ENCODE data around the gene ARID1B.
A peak's percentile ranks its signal among the peaks of the same experiment; 100 is the strongest.

ARID1B gene

DNA sequence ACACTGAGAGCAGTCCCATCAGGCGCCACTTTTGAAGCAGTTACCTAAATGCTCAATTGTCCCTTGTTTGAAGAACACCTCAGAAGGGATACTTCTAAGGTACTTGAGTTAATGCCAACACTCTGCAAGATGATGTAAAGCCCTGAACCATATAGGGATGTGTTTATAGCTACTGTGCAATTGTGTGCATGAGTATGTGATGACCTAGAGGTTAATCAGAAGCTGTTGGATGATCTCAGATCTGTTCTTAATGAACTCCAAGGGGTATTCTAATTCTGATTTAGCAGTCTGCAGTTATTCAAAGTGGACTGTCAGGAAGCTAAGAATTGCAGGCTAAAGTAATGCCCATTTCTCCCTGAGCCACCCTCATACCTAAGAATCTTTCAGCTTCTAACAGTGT is 387.8 kb downstream of the ARID1B start:
- in situ Hi-C loops (cut with MboI; ENCODE audit: low pct_unique_long_range_greater_than_20kb, low sequenced_read_pairs) = no loop called here
- no peak for DNase-seq

DNA sequence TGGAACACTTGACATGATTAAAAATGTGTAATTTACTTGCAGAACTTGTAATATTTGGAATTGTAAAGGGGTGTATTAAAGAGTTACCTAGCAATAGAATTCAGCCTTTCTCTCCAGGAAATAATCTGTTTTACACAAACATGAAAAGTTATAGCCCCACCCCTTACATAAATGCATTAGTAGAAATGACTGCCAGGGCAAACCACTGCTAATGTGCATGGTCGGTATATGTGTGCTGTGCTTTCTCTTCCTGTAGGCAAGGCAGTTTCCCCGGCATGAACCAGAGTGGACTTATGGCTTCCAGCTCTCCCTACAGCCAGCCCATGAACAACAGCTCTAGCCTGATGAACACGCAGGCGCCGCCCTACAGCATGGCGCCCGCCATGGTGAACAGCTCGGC is 389.6 kb downstream of the ARID1B start:
- DNase-seq = no peak
- in situ Hi-C loops (cut with MboI; ENCODE audit: low pct_unique_long_range_greater_than_20kb, low sequenced_read_pairs) = no loop called here

- DNase-seq = no peak
Measured at GRCh38 chr6:157167837-157168236, 390.7 kb downstream of the ARID1B start.

DNA sequence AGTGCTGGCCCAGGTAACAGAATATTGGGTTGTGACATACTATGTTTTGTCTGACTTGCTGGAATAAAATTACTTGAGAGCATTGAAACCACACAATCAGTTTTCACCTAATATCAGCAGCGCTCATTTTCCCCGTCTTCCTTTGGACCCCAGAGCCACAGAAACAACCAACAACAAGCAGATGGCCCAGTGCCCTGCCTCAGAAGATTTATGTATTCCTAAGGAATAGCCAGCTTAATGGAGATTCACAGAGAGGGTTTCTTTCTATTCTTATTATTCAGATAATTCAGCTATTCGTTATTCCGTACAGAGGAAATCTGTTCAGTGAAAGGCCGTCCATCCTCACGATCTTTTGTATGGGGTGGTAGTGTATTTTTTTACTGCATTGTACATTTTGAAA is 391.3 kb downstream of the ARID1B start:
- in situ Hi-C loops (cut with MboI; ENCODE audit: low pct_unique_long_range_greater_than_20kb, low sequenced_read_pairs) = no loop called here

More at GRCh38 chr6:157167837-157168236, 390.7 kb downstream of the ARID1B start:
- in situ Hi-C loops (cut with MboI; ENCODE audit: low pct_unique_long_range_greater_than_20kb, low sequenced_read_pairs) = no loop called here

DNA sequence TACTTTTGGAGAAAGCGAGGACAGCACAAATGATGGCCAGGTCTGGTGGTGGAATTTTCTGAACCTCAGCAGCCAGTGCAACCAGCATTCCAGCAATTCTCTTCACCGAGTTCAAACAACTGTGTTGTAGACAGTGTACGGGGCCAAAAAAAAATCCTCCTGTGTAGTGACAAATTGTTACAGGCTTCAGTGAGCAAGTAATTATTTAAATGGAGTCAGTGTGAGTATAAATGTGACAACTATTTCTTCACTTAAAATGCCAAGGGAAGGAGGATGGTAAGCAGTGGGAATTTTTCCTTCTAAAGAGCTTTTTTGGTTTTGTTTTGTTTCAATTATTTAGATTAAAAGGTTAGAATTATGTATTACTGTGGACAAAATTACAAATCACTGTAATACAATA is 392.0 kb downstream of the ARID1B start:
- DNase-seq = no peak
- in situ Hi-C loops (cut with MboI; ENCODE audit: low pct_unique_long_range_greater_than_20kb, low sequenced_read_pairs) = no loop called here

More for the DNA sequence above, 391.3 kb downstream of the ARID1B start:
- DNase-seq = no peak

- in situ Hi-C loops (cut with MboI; ENCODE audit: low pct_unique_long_range_greater_than_20kb, low sequenced_read_pairs) = no loop called here
Measured at GRCh38 chr6:157169656-157170055, 392.5 kb downstream of the ARID1B start.

DNA sequence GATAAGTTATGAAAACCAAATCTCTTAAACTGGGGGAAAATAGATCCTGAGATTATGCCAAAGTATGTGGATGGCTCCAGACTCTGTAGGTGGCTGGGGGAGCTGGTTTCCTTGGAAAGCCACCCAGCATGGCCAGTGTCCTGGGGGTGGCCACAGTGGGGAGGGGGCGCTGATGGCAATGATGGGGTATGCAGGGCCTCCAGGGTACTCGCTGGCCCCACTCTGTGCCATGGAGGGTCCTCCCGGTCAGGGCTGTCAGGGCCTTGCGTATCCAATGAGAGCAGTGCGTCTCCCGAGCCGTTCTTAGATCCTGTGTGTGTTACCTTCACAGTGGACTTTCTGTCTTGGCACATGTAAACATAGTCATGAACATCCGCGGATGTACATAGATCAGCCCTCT is 393.4 kb downstream of the ARID1B start:
- in situ Hi-C loops (cut with MboI; ENCODE audit: low pct_unique_long_range_greater_than_20kb, low sequenced_read_pairs) = no loop called here
- DNase-seq = no peak

More at GRCh38 chr6:157169656-157170055, 392.5 kb downstream of the ARID1B start:
- DNase-seq = no peak

GRCh38 chr6:157171801-157172200 is 394.6 kb downstream of the ARID1B start:
- in situ Hi-C loops (cut with MboI; ENCODE audit: low pct_unique_long_range_greater_than_20kb, low sequenced_read_pairs) = no loop called here
- no peak for DNase-seq

DNA sequence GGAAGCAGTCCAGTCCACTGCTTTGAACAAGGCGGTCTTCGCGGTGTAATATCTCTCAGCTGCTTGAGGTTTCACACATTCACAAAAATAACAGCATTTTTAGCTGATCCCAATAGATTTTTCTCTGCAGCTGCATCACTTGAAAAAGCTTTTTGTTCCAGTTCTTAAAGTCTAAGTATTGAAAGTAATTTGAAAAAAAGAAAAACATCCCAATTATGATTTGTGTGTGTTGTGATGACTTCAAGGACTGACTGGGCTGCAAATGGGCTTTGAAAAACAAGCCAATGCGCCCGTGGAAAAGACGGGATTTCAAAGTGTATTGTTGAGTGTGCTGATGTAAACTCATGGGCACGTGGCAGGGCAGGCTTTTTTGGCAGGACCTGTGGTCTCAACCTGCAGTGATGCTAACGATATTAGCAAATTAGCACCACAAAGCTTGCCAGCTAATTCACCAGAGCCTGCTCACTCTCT is 395.1 kb downstream of the ARID1B start:
- in situ Hi-C loops (cut with MboI; ENCODE audit: low pct_unique_long_range_greater_than_20kb, low sequenced_read_pairs) = no loop called here
- DNase-seq = no peak

GRCh38 chr6:157172830-157173536 is 395.8 kb downstream of the ARID1B start:
- no peak for DNase-seq
- in situ Hi-C loops (cut with MboI; ENCODE audit: low pct_unique_long_range_greater_than_20kb, low sequenced_read_pairs) = no loop called here

DNA sequence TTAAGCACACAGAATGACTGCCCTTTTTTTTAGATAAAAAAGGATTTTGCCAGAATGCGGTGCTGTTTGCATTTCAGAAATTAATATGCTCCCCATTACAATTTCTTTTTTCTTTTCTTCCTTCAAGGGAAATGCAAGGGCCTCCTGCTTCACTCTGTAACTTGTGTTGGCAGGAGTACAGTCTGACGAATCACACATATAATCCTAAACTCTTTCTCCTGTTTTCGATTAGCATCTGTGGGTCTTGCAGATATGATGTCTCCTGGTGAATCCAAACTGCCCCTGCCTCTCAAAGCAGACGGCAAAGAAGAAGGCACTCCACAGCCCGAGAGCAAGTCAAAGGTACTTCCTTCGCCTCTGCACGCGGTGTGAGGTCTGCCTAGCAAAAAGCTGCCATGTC is 396.6 kb downstream of the ARID1B start:
- no peak for DNase-seq
- in situ Hi-C loops (cut with MboI; ENCODE audit: low pct_unique_long_range_greater_than_20kb, low sequenced_read_pairs) = no loop called here

DNA sequence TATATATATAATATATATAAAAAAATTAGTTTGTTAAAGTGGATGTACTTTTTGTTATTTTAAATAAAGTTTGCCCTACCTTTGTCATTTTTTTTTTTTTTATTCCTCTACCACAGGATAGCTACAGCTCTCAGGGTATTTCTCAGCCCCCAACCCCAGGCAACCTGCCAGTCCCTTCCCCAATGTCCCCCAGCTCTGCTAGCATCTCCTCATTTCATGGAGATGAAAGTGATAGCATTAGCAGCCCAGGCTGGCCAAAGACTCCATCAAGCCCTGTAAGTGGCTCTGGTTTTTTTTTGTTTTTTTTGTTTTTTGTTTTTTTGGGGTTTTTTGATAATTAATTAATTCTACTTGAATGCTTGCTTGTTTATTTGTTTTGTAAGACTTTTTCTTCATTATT is 397.6 kb downstream of the ARID1B start:
- no peak for DNase-seq
- in situ Hi-C loops (cut with MboI; ENCODE audit: low pct_unique_long_range_greater_than_20kb, low sequenced_read_pairs) = no loop called here

DNA sequence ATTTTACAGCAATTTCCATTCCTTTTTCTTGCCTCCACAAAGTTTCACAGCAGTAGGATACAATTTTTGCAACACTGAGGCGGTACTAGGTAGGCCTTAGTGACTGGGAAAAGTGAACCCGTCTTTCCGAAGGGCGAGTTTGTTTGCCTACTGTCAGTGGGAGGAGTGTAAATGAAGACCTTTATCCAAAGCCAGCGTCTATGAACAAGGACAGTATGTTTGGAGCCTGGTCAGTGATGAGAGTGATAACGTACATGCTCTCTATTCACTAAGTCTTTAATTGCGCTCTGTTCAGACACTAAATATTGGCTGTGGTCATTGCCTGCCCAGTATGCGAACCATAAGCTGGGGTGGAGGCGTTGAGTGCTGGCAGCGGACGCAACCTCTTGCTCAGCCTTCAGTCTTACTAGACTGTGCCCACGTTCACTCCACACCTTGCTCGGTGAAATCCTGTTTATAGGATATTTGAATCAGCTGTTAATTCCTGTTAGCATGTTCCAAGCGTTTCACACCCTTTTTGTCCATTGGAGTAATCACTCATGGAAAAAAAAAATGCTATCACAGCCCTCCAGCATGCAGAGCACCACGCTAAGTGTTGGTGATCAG is 400.7 kb downstream of the ARID1B start:
- DNase-seq = no peak
- in situ Hi-C loops (cut with MboI; ENCODE audit: low pct_unique_long_range_greater_than_20kb, low sequenced_read_pairs) = no loop called here

- in situ Hi-C loops (cut with MboI; ENCODE audit: low pct_unique_long_range_greater_than_20kb, low sequenced_read_pairs) = no loop called here
- DNase-seq = no peak
Measured at GRCh38 chr6:157181649-157182048, 404.5 kb downstream of the ARID1B start.

DNA sequence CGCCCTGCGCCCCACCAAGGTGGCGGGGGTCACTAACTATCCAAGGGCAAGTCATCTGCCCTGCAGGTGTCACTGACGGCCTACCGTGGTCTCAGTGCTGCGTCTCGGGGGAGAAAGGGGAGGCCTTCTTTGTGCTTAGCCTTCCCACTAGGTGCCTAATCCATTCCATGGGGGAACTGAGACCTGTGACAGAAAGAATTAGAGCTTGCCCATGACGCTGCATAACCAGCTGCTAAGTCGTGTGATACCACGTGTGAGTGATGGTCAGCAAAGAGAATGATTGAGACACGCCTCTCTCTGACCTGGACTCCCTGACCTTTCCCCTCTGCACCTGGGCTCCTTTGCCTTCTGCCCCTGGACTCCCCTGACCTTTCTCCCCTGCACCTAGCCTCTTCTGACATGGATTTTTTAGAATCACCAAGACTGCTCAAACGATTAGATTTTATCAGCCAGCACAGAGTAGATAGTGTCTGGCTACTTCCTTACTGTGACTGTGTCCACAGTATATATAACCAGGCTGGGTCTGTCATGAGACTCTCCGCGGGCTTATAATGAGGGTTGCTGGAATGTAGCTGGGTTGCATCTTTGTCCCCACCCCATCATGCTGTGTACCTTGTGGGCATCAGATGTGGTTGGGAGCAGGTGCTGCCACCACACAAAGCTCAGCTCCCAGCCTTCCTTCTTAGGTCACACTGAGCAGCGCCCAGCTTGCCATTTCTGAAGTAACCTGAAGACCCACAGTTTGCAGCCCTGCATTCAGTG is 405.5 kb downstream of the ARID1B start:
- no peak for DNase-seq
- in situ Hi-C loops (cut with MboI; ENCODE audit: low pct_unique_long_range_greater_than_20kb, low sequenced_read_pairs) = no loop called here

DNA sequence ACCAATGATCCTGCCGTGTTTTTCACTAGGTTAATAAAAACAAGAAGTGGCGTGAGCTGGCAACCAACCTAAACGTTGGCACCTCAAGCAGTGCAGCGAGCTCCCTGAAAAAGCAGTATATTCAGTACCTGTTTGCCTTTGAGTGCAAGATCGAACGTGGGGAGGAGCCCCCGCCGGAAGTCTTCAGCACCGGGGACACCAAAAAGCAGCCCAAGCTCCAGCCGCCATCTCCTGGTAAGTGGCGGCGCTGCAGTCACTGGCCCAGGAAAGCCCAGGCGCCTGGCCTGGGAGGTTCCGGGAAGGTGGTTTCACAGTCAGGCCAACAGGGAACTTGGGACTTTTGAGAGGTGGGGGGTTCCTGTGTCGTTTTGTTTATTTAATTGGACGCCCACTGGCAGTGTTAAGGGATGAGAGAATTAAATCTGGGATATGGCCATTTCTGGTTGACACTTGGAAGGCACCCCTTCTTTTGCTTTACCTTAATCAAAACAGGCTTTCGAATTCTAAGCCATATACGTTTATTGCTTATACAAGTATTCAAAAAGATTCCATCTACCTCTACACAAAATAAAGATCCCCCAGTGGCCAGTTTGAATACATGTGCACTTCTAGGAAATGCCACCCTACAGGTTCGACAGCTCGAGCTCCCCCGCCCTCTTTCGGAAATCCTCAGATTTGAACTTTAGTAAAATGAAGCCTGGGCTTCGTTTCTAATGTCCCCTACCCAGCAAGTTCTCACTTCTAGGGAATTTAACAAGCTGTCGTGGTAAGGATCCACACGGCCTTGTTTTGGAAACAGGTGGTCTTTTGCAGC is 407.2 kb downstream of the ARID1B start:
- in situ Hi-C loops (cut with MboI; ENCODE audit: low pct_unique_long_range_greater_than_20kb, low sequenced_read_pairs) = no loop called here
- peak; percentile 60 for DNase-seq

DNA sequence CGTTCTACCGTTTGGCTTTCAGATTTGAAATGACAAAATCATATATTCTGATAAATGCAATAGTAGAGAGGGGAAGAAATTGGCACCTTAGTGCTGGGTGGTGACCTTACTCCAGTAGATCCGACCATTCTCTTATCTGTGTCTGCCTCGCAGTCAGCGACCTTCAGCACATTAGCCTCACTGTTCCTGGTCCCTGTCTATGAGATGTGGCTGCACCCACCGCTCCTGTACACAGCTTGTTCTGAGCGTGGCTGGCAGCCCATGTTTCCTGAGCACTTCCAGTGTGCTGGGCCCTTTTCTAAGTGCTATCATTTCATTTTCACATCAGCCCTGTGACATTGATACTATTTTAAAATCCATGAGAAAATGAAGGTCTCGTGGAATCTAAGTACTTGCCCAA is 408.0 kb downstream of the ARID1B start:
- in situ Hi-C loops (cut with MboI; ENCODE audit: low pct_unique_long_range_greater_than_20kb, low sequenced_read_pairs) = no loop called here
- DNase-seq = no peak

GRCh38 chr6:157185986-157186385 is 408.8 kb downstream of the ARID1B start:
- no peak for DNase-seq
- in situ Hi-C loops (cut with MboI; ENCODE audit: low pct_unique_long_range_greater_than_20kb, low sequenced_read_pairs) = no loop called here

GRCh38 chr6:157186785-157187181 is 409.6 kb downstream of the ARID1B start:
- in situ Hi-C loops (cut with MboI; ENCODE audit: low pct_unique_long_range_greater_than_20kb, low sequenced_read_pairs) = no loop called here

More at GRCh38 chr6:157186785-157187181, 409.6 kb downstream of the ARID1B start:
- DNase-seq = no peak
